ENCODE results near the gene FOXK2.

GRCh38 chr17:82480318-82480717, 39.2 kb upstream of the FOXK2 start:
- no peak for TF ChIP-seq POLR2A (IDR thresholded peaks at IDR 0.05; ENCODE audit: low read length)
- no peak for TF ChIP-seq GATA1 (IDR thresholded peaks at IDR 0.05; ENCODE audit: low read depth, low read length)

Data from erythroblast (primary cell).